Activated naive CD4-positive, alpha-beta T cell treated with Interleukin-2 at 50 U/mL for 16 hours (primary cell): ENCODE measurements around the gene GNAT1.
"Not testable (repeated sequence)": the region's sequence is repeated elsewhere in the genome, so short reads cannot be mapped to it uniquely, and the experiment has no call there.

Source experiments
- DNase-seq: peaks from one replicate; pipeline ENCODE4 v3.0.0-alpha.2; 2020

The GNAT1 gene

DNA sequence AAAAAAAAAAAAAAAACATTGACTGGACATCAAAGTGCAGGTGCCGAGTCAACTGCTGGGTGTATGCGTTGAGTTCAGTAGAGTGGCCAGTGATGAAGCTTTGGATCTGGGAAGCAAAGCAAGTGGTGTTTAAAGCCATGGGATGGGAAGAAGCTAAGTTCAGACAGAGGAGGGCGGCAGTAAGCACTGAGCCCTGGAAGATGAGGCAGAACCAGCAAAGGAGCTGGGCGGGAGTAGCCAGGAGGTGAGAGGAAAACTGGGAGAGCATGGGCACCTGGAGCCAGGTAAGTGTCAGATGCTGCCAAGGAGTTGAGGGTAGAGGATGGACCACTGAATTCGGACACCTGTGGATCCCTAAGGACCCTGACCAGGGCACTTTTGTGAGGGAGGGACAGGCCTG is 33.2 kb downstream of the GNAT1 start:
- DNase-seq = no peak

DNA sequence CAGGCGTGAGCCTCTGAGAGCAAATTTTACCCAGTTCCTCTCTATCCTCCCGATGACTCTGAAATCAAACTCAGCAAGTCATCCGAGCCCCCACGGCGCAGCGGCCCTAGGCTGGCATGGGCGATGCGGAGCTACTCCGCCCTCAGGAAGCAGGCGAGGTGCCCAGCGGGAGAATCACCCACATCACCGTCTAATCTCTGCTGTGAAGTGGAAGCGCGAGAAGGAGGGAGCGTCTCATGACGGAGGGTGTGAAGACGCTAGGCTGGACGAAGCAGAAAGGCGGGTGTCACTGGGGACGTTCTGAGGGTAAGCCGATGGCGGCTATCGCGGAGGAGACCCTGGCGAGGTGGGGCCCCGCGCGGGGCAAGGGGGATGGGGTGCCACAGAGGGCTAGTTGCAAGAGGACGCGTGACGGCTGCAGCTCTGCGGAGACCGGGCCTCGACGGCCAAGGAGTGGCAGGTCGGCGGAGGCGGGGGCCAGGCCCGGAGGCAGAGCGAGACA is 35.5 kb downstream of the GNAT1 start:
- peak; percentile 48 for DNase-seq

DNA sequence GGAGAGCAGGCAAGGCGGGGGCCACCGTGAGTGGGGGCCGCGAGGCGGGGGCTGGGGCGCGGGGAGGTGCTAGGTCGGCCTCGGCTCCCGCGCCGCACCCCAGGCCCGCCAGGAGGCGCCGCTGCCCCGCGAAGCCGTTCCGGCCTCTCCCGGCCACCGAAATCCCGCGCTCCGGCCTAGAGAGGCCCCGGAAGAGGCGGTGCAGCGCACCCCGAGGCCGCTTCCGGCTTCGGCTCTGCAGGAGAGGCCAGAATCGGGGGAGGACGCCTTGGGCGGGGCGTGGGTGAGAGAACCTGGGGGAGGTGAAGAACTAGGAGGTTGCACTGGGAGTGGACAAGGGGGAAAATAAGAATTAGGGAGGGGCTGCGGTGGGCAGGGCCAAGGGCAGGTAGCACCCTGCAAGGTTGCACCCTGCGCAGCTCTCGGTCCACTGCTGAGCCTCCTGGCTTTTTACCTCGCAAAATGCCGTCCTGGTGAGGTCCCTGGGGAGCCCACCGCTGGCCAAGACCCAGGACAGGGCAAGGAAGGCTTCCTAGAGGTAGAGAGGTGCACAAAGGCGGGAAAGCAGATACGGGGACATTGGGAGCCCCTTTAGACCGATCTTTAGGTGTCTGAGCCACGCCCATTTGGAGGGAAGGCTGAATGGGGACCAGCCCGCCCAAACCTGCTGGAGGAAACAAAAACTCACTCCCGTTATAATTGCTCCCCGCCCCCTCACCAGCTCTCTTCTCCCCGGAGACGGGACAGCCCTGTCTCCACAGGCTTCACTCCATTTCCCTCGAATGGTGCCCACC is 36.2 kb downstream of the GNAT1 start:
- peak; percentile 90 for DNase-seq

DNA sequence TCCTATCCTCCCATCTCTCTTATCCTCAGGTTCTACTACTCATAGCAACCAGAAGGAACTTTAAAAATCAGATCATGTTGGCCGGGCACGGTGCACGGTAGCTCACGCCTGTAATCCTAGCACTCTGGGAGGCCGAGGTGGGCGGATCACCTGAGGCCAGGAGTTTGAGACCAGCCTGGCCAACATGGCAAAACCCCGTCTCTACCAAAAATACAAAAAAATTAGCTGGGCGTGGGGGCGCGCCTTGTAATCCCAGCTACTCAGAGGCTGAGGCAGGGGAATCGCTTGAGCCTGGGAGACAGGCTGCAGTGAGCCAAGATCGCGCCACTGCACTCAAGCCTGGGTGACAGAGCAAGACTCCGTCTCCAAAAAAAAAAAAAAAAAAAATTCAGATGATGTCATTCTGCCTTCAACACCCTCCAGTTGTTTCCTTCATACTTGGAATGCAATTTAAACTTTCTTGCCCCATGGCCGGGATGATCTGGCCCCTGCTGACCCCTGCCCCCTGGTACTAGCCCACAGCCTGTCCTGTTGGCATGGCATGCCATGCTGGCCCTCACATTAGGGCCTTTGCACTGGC is 36.9 kb downstream of the GNAT1 start:
- not testable (repeated sequence) for DNase-seq

DNA sequence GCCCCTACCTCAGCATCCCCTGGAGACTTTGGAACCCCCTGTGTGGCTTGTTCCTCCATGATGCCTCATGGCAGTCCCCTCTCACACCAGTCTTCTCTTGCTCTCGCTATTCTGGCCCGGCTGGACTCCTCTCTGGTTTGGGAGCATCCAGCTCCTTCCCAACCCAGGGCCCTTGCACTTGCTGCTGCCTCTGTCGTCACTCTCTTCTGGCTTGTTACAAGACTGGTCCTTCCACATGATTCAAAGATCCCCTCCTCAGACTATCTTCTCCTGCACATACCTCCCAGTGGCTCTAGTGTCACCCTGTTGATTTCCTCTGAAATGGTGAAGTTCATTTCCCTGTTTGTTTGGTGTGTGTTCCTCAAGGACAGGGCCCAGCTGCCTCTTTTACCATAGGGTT is 38.1 kb downstream of the GNAT1 start:
- no peak for DNase-seq

DNA sequence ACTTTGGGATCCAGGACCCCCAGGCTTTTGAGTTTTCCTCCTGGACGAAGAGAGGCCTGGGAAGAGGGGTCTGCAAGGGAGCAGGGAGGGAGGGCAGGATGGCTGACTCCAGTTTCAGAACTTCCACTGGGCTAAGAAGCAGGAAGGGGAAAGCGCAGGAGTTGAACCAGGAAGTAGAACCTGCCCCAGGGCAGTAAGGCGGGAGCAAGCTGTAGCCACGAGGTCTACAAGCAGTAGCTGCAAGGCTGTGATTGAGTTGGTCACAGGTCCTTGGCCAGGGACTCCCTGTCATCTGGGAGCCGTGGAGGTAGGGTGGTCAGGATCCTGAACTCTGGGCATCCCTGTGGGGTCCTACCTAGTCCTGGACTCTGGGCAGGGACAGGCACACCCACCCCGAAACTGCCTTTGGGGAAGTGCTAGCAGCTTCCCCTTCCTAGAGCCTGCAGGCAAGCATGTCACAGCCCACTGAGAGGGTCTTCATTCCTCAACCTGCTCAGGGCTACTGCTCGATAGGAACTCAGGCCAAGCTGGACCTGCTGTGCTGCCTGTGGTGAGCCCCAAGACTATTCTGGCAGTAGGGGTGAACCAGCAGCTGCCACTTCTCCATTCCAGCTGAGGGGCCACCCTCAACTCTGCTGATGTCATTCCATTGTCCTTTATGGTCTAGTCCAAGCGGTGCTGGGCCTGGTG is 38.8 kb downstream of the GNAT1 start:
- DNase-seq = no peak

DNA sequence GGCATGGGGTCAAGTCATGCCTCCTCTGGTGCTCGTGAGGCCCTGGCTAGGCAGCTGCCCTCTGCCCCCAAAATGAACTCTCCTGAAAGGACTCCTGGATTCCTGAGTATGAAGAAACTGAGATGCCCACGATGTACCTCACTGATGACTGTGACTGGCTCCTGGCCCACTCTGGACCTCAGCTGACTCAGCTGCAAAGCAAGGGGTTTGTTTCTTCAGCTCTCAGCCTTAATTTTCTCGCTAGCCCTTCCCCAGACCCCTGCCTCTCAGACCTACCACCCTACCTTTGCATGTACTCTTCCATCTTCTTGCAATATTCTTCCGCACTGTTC is 39.4 kb downstream of the GNAT1 start:
- no peak for DNase-seq

DNA sequence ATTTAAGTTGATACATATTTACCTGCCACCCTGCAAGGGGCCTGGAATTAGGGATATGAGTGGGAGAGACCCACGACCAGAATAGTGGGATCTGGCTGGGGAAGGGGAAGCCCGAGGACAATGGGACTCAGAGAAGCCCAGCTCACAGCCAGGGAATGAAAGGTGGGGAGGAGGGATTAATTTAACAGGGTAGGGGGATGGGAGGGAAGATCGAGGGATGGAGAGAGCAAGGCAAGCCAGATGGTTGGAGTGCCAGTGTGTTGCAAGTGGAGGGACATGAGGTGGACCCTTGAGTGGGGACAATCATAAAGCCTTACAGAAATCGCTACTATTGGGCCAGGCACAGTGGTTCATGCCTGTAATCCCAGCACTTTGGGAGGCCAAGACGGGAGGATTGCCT is 40.2 kb downstream of the GNAT1 start:
- DNase-seq = no peak

DNA sequence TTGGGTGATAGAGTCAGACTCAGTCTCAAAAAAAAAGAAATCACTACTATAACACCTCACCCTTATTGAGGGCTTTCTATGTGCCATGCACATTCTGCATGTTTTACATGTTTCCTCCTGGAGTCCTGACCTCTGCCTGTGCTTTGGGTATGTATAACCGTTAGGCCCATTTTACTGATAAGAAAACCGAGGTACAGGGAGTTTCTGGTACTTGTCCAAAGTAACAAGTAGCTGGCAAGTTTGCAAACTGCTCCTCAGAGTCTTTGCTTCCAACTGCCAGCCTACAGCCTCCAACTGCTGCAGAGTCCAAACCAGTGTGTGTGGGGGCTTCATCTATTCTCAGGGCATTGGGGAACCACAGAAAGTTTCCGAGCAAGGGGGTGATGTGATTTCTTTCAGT is 40.9 kb downstream of the GNAT1 start:
- no peak for DNase-seq

DNA sequence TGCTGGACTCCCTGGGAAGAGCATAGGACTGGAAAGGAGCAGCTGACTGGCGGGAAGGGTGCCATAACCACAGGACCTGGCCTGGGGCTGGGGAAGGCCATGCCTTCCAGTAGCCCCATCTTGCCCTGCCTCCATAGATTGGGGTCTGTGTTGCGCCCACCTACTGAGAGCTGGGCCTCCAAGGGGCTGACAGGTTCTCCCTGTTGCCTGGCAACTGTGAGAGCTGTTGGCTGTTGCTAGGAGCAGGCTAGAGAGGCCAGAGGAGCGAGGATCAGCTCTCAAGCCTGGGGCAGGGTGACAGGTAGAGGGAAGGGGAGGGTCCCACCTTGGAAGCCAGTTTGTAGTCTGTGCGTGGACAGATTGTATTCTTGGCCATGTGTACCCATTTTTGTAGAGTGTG is 41.8 kb downstream of the GNAT1 start:
- DNase-seq = no peak

DNA sequence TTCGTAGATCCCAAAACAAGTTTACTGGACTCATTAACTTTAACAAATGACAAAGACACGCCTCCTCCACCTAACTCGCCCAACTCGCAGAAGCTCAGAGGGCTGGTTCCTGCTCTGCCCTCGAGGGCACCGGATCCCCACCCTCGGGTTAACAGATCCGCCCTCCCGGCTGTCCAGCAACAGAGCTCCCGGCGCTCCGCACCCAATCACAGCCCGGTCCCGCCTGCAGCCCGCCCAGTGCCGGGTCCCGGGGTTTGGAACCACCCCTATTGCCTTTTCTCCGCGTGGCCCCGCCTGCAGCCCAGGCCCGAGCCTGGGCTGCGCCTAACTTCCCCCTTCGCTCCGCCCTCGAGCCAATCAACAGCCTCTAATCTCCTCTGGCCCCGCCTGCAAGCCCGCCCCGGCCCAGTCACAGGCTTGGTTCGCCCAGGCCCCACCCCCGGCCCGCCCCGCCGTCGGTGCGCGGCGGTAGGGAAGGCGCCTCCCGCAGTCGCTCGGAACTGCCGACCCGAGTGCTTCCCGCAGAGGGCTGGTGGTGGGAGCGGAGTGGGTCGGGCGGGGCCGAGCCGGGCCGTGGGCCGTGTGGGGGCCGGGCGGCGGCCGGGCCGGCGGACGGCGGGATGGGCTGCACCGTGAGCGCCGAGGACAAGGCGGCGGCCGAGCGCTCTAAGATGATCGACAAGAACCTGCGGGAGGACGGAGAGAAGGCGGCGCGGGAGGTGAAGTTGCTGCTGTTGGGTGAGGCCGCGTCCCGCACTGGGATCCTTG is 44.5 kb downstream of the GNAT1 start, which contains the start of gene GNAI2:
Gene GNAI2 (plus strand): TSS at position 489 of the 768 bp plus-strand sequence. CDS start 132 bp downstream, at position 621.
- DNase-seq = peak; percentile 99

DNA sequence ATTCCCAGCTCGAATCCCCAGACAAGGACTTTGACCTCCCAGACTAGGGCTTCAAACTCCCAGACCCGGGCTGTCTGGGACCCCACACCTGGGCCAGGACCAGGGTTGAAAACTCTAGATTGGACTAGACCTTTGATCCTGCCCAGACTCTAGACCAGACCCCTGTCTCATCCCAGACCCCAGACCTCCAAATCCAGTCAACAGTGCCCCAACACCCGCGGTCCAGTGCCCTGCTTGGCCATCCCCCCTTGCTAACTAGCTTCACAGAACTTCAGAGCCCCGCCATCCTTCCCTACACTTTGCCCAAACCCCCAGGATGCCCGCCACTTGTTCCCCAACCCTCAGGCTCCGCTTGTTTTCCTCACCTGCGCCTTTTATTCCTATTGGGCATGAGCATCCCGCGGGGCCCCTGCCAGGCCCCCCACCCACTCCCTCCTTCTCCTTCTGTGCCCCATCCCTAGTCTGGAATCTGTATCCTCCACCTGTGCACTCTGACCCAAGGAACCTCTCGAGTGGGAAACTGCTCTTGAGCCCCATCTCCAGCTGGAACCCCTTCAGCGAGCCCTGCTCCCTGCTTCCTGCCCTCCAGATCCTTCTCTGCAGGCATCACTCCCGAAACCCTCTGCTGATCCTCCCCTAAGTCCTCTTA is 45.2 kb downstream of the GNAT1 start:
- DNase-seq = no peak

DNA sequence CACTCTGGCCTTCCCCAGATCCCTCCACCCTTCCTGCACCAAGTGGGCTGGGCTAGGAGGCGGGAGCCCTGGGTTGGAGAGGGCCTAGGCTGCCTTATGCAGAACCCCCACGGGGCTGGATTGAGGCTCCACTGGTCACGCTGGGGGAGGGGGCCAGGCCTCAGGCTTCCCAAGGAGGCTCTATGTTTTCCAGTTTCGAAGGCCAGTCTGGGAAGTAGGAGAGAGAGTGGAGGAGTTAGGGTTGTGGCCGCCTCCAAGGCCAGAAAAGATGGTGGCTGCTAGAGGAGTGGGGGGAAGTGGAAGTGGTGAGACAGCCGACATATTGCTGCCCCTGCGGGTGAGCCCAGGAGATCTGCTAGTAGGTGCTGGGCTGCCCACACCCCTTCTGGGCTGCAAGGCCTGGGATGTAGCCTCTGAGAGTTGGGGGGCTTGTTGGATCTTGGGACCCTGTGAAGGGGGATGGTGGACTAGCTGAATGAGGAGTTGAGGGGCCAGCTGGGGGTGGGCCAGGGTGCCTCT is 45.8 kb downstream of the GNAT1 start:
- DNase-seq = peak; percentile 29

DNA sequence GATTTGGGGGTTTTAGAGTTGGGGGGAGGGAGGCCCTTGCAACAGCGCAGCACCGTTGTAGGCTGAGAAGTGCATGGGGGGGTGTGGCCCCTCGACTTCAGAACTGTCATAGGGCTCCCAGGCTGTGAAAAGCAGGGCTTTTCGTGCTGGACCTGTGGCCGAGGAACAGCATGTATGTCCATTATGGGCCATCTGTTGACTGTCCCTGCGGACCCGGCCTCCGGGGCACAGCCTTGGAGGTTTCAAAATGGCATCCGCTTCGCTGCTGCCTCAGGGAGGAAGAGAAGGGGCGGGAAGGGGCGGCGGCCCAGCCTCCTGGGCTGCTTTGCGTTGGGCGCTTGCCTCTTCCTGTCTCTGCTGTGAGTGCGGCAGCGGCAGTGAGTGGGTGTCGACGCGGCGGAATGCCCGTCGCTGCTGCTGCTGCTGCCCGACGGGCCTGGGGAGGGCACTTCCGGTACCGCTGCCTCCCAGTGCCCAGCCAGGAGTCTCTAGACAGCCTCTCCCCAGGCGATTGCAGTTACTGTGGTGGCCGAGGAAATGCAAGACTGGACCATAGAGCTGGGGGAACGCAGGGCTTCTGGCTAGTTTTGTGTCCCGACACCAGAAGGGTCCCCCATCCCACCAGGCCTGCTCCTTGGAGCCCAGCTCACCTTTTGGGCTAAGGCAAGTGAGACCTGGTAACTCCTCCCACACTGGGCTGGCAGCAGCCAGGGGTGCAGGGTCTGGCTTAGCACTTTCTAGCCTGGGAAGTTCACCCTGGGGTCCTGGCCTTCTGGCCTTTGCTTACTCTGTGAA is 46.5 kb downstream of the GNAT1 start:
- DNase-seq = peak; percentile 90

DNA sequence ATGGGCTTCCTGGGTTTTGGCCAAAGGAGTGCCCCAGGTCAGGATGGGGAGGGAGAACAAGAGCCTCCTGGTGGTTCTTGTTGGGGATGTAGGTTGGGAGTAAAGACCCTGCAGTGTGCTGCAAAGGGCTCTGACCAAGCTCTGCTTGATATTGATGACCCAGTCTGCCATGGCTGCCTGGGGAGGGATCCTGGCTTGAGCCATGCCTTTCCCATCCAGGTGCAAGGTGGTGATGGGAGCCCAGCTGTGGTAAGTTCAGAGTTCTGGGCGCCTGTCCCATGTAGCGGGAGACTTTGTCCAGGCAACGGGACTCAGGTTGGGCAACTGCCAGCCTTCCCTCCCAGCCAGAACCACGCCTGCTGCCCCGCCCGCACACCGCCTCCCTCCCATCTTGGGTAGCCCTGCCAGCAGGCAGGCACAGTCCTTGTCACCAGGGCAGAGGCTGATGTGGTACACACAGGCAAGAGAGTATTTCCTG is 47.2 kb downstream of the GNAT1 start:
- DNase-seq = peak; percentile 35

DNA sequence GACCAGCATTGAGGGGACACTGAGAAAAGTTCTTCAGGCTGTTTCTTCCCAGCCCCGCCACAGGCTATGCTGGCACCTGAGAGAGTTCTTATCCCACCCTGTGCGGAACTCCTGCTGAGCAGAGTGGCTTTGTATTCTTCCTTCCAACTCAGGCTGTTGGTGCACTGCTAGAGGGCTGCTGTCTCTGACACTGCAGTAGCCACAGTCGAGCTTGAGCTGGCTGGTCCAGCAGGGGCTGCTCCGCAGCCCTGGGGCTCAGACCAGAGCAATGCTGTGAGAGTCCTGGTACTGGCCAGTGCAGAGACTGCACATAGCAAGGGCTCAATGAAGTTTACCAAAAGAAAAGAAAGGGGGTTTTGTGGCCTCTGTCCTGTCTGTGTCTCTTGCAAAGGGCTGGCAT is 48.2 kb downstream of the GNAT1 start:
- DNase-seq = no peak

DNA sequence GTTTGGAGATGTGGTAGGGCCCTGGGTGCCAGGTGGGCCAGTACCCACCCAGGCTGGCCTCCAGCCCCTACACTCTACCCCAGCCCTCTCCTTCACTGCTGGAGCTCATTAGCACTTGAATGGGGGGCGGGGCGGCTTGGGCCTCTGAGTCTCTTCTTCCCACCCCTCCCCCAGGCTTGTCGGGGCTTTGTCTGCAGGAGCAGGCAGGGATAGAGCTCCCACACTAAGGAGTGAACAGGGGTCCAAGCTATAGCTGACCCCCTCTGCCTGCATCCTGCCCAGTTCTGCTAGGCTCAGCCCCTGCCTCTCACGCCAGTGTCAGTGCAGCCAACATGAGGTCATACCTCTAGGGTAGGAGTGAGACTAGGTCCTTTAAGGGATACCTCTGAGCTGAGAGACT is 49.8 kb downstream of the GNAT1 start:
- DNase-seq = no peak

DNA sequence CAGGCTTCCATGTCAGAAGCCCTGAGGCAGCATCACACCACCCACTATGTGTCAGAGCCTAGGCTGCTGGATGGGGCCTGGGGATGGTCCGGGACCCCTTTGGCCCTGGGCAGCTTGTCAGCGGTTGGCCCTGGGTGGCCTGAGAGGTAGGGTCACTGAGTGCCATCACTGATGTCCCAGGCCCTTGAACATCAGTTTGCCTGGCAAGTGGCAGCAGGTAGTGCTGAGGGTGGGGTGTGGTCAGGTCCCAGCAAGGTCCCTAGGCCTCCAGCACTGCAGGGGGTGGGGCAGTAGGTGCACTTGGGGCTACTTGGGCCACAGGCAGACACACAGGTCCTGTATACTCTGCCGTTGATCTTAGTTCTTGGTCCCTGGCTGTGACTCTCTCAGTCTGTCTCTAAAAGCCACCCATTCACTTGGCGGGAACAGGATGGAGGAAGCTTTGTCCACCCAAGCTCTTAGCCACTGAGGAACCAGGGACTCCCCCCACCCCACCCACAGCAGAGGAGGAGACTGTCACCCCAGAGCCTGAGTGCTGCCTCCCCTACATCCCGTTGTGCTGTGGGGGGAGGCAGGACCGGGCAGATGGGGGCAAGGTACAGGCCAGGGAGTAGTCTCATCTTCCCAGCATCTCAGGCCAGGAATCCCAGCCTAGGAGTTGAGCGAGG is 50.4 kb downstream of the GNAT1 start:
- DNase-seq = no peak

DNA sequence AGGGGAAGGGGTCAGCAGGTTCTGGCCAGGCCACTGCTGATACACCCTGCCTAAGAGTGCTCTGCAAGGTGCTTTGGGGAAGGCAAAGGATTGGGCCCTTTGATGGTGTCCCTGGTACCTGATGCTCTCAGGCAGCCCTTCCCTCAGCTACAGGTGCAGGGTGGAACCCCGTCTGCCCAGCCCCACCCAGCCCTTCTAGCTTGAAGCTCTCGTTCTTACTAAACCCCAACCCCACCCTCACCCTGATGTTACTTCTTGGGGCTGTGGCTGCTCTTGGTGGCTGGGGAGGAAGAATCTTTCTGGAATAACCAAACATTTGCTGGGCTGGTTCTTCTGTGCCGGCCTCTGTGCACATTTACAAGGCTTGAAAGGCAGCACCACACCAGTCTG is 51.0 kb downstream of the GNAT1 start:
- DNase-seq = no peak

DNA sequence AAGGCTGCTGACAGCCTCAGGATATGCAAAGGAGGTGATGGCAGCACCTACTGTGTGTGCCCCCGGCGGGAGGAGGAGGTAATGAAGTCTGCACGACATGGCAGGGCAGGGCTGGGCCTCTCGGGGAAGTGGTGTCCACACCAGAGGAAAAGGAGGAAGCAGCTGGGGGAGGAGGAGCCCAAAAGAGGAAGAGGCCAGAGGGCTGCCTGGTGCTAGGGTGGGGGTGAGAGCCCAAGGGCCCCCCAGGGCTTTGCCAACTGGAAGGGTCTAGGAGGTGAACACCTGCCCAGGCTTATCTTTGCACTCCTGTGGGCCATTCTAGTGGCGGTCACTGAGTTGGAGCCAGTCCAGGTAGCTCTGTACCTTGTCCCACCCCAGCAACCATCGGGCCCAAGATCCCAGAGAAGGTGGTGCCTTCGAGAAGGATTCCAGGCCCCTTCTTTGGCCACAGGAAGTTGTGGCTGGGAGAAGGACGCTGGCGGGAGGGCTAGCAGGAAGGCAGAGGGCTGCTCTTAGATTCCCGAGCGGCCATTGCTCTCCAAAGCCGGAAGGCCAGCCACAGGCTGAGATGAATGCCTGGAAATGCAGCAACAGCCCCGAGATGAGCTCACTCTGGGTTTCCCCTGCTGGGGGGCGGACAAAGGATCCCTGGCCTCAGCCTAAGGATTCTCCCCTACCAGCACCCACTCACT is 51.6 kb downstream of the GNAT1 start:
- peak; percentile 63 for DNase-seq
